Heart left ventricle (tissue), 13 donors: ENCODE data around the gene PDPR.

ENCODE experiments used
- CTCF ChIP-seq, 12 donors: fragments of 200-600 bp; sonication (generic) in 4 of 12; IDR thresholded peaks; one replicate each; pipeline versions ENCODE4 v1.5.0 to v1.8.0; 2018 to 2022; ENCODE audit warnings: antibody characterized with exemption in 12 of 12, mild to moderate bottlenecking in 5 of 12
- POLR2A ChIP-seq, 2 donors: fragments of 450-650 bp; IDR thresholded peaks; one replicate each; pipeline ENCODE4 v1.6.1; 2017; ENCODE audit warnings: antibody characterized with exemption in 2 of 2, mild to moderate bottlenecking in 2 of 2, moderate library complexity in 2 of 2
- donor health status: ischemic (EF 13 %, LVEDD 7.1; RV severe dilation, severe dysfunction).
- donor health status: DM: no; HTN: yes; CAD: no.
- donor health status: DM: no; HTN: no; CAD: no.
- donor health status: ischemic (EF 25% LVEDD 6.9; RV normal size, moderate dysfunction).
- donor health status: ischemic (EF 25% LVEDD 5.7; RV mildly dilated, moderate dysfunction).
- donor health status: ischemic (EF 35%, LVEDD 5.7; RV mildly dilated, moderate dysfunction).
- donor health status: nonischemic (EF 11% LVEDD 7.7; RV severe dilation, severe dysfunction).
- donor health status: DM: yes; HTN: yes; CAD: no.
- donor health status: PGD.
- donor health status: ischemic (EF 29% LVEDD 5.4; RV normal size, mild dysfunction).
- donor health status: nonischemic (EF 23%, LVEDD 6.1; RV moderate dilation, normal function).

GRCh38 chr16:70161350-70161749, 47.2 kb downstream of the PDPR start:
- TF ChIP-seq CTCF (IDR thresholded peaks at IDR 0.05) (no peak), POLR2A (IDR thresholded peaks at IDR 0.05) (no peak)
